ENCODE measurements around the gene OPN1SW.

- no peak for TF ChIP-seq POLR2A (IDR thresholded peaks at IDR 0.05; ENCODE audit: low read depth, low read length)
- TF ChIP-seq TAF1 (IDR thresholded peaks at IDR 0.05; ENCODE audit: borderline replicate concordance, low read depth, low read length): no peak
- TF ChIP-seq POLR2AphosphoS5 (IDR thresholded peaks at IDR 0.05; ENCODE audit: low read depth, low read length): no peak
Measured at GRCh38 chr7:128727239-128727638, 48.4 kb downstream of the OPN1SW start.

Data from GM12892 (cell line).